ENCODE data around the gene PHB1. TPM values are rescaled to one million over a fixed set of nuclear protein-coding genes. Genes with fewer than 3 reads are reported as not detected.

PHB1 gene
- total RNA-seq, 1 experiment from 2014 or later = 325 TPM

GRCh38 chr17:49358641-49359247, 55.9 kb downstream of the PHB1 start:
- no peak overlapping the region for H3K4ac ChIP-seq (ENCODE audit: low read depth, low read length)
- peaks cover 15% of the 10 kb centered on the region for H3K23me2 ChIP-seq (ENCODE audit: insufficient read length, low read depth, low read length, poor library complexity, severe bottlenecking)
- H4K8ac ChIP-seq (replicated peaks; ENCODE audit: insufficient read length, low read depth, low read length) = no peak overlapping the region
- H3K79me1 ChIP-seq (ENCODE audit: insufficient read depth, low read depth, low read length, poor library complexity, severe bottlenecking) = peaks cover 2% of the 10 kb centered on the region
- no peaks in the 10 kb centered on the region for H3K27me3 ChIP-seq (ENCODE audit: insufficient read depth, low read length)
- no peaks in the 10 kb centered on the region for H3K9me3 ChIP-seq (ENCODE audit: control insufficient read depth, low read depth, low read length)
- H4K20me1 ChIP-seq (ENCODE audit: control insufficient read depth, insufficient read depth, insufficient read length) = no peaks in the 10 kb centered on the region
- Mint-ChIP-seq H3K27ac (peak overlapping the region in 2 of 3 experiments; percentile 20 to 38; a peak in 3 of 7 replicates), H3K27me3 (ENCODE audit: low read depth) (no peaks in the 10 kb centered on the region), H3K4me1 (peaks cover 41 to 49% of the 10 kb centered on the region in 2 experiments), H3K36me3 (ENCODE audit: insufficient read depth in 1 of 3, low read depth in 3 of 3) (peaks cover 0 to 3% (median 2%) of the 10 kb centered on the region in 3 experiments; a peak in 1 of 7 replicates), H3K4me3 (no peak overlapping the region), H3K9me3 (no peaks in the 10 kb centered on the region)
- H2BK5ac ChIP-seq (ENCODE audit: insufficient read length, low read length) = no peak overlapping the region
- no peak overlapping the region for H3K27ac ChIP-seq (ENCODE audit: insufficient read length, low read depth, low read length)
- no peak overlapping the region for H4K5ac ChIP-seq (ENCODE audit: insufficient read length, low read depth, low read length)
- H3K18ac ChIP-seq (ENCODE audit: insufficient read length, low read depth, low read length) = no peak overlapping the region
- no peak overlapping the region for H2BK120ac ChIP-seq (ENCODE audit: low read depth, low read length, poor library complexity, severe bottlenecking)
- no peak overlapping the region for H2BK12ac ChIP-seq (ENCODE audit: insufficient read length, low read depth, low read length)
- peaks cover 12% of the 10 kb centered on the region; the same call in 1 of the 2 replicates for H3K79me2 ChIP-seq (ENCODE audit: insufficient read depth, low read length)
- no peaks in the 10 kb centered on the region for H3K4me1 ChIP-seq (ENCODE audit: insufficient read depth, low read length)
- no peak overlapping the region for H3K23ac ChIP-seq (ENCODE audit: insufficient read length, low read depth, low read length)
- no peak overlapping the region for H4K91ac ChIP-seq (ENCODE audit: insufficient read length, low read depth, low read length)
- no peak overlapping the region for H3K4me2 ChIP-seq (ENCODE audit: insufficient read depth, insufficient read length, low read length)
- peak; percentile 12 for DNase-seq
- no peak overlapping the region for H2BK20ac ChIP-seq (ENCODE audit: low read depth, low read length, poor library complexity, severe bottlenecking)
- H3K14ac ChIP-seq (ENCODE audit: insufficient read depth, low read length) = no peak overlapping the region
- no peak for TF ChIP-seq CTCF (conservative IDR thresholded peaks at IDR 0.05)
- H3K9ac ChIP-seq (ENCODE audit: extremely low read depth, insufficient read length, low read length) = peak overlapping the region; percentile 21
- no peak overlapping the region for H2BK15ac ChIP-seq (ENCODE audit: low read depth, low read length)
- H3K56ac ChIP-seq (ENCODE audit: insufficient read length, low read depth, low read length) = no peak overlapping the region
- no peak overlapping the region for H3T11ph ChIP-seq (ENCODE audit: low read length)
- H2AK5ac ChIP-seq (ENCODE audit: insufficient read length, low read length) = no peak overlapping the region
- WGBS (ENCODE audit: extremely low coverage, insufficient read length, low lambda C conversion rate) = no CpG with 5 or more reads among the region's 4 CpGs
- H2AFZ ChIP-seq (ENCODE audit: low read length) = no peak overlapping the region

Data from H9 (cell line).